Renal pelvis (tissue), 4 donors: ENCODE results near the gene CASR. TPM values are rescaled to one million over a fixed set of nuclear protein-coding genes. Genes with fewer than 3 reads are reported as not detected.

Source experiments
- DNase-seq: peaks from one replicate; pipeline ENCODE4 v3.0.0-alpha.2; 2013
- polyA plus RNA-seq, 3 donors: library from polyadenylated mRNA; unstranded; fragments of 120-200 nt; gene quantifications; one replicate each; pipeline ENCODE4 v1.2.1, GENCODE V29; 2013; ENCODE audit not compliant: insufficient read length in 3 of 3

The CASR gene
- polyA plus RNA-seq, 3 donors, result 23.5 to 30.7 (median 28.2) TPM

- DNase-seq, result no peak
These were observed 25.1 kb downstream of the CASR start for GRCh38 chr3:122208579-122208978.

- DNase-seq, result no peak
These were observed 30.2 kb downstream of the CASR start for GRCh38 chr3:122213650-122214049.

GRCh38 chr3:122214711-122215110, 31.2 kb downstream of the CASR start:
- DNase-seq, result peak; percentile 26

GRCh38 chr3:122215592-122216298, 32.3 kb downstream of the CASR start:
- no peak for DNase-seq

- no peak for DNase-seq
These were observed 34.4 kb downstream of the CASR start for GRCh38 chr3:122217901-122218300.

GRCh38 chr3:122219242-122219872, 35.9 kb downstream of the CASR start:
- no peak for DNase-seq

- no peak for DNase-seq
These were observed 43.7 kb downstream of the CASR start for GRCh38 chr3:122227036-122227781.

- no peak for DNase-seq
These were observed 46.7 kb downstream of the CASR start for GRCh38 chr3:122230174-122230573.

GRCh38 chr3:122231465-122232157, 48.1 kb downstream of the CASR start:
- no peak for DNase-seq

- DNase-seq, result no peak
These were observed 49.0 kb downstream of the CASR start for GRCh38 chr3:122232485-122232884.

GRCh38 chr3:122233101-122233952, 49.9 kb downstream of the CASR start:
- DNase-seq, result no peak

- no peak for DNase-seq
These were observed 50.6 kb downstream of the CASR start for GRCh38 chr3:122234117-122234516.

- no peak for DNase-seq
These were observed 51.7 kb downstream of the CASR start for GRCh38 chr3:122235147-122235546.

- no peak for DNase-seq
These were observed 55.6 kb downstream of the CASR start for GRCh38 chr3:122239112-122239511.

GRCh38 chr3:122245513-122246174, 62.2 kb downstream of the CASR start:
- DNase-seq, result peak; percentile 29

GRCh38 chr3:122246199-122246598, 62.7 kb downstream of the CASR start:
- DNase-seq, result peak; percentile 36

GRCh38 chr3:122247087-122247824, 63.8 kb downstream of the CASR start:
- DNase-seq, result no peak

GRCh38 chr3:122247825-122248185, 64.3 kb downstream of the CASR start:
- DNase-seq, result peak; percentile 48

GRCh38 chr3:122251428-122251827, 68.0 kb downstream of the CASR start:
- DNase-seq, result no peak

GRCh38 chr3:122253581-122253980, 70.1 kb downstream of the CASR start:
- no peak for DNase-seq
